ENCODE measurements around the gene CPNE5.

DNA sequence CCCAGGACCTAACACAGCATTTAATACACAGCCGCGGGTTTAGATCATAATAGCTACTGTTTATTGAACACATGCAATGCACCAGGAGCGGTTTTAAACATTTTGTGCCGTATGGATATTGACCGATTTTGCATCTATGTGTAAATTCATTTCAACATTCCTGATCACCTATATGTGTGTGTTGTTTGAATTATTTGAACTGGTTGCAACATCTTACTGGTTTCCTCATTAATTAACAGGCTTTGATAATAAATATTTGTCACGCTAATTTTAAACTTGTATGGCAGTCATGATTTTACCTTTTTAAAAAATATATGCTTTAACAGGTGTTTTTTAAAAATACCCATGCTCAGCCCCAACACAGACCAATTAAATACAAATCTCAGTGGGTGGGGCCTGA is 35.8 kb downstream of the CPNE5 start:
- TF ChIP-seq EP300 (IDR thresholded peaks at IDR 0.05) (no peak), POLR2A (IDR thresholded peaks at IDR 0.05) (no peak)
- TF ChIP-seq, protein P1, sequence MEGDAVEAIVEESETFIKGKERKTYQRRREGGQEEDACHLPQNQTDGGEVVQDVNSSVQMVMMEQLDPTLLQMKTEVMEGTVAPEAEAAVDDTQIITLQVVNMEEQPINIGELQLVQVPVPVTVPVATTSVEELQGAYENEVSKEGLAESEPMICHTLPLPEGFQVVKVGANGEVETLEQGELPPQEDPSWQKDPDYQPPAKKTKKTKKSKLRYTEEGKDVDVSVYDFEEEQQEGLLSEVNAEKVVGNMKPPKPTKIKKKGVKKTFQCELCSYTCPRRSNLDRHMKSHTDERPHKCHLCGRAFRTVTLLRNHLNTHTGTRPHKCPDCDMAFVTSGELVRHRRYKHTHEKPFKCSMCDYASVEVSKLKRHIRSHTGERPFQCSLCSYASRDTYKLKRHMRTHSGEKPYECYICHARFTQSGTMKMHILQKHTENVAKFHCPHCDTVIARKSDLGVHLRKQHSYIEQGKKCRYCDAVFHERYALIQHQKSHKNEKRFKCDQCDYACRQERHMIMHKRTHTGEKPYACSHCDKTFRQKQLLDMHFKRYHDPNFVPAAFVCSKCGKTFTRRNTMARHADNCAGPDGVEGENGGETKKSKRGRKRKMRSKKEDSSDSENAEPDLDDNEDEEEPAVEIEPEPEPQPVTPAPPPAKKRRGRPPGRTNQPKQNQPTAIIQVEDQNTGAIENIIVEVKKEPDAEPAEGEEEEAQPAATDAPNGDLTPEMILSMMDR (IDR thresholded peaks at IDR 0.05), result no peak

Data from ovary (tissue), 3 donors.